ENCODE measurements around the gene UMAD1.

Gene UMAD1

GRCh38 chr7:7769710-7770627 is 129.4 kb downstream of the UMAD1 start:
- no peak for DNase-seq (ENCODE audit: low read depth)
- no peak for TF ChIP-seq CTCF (conservative IDR thresholded peaks at IDR 0.05; ENCODE audit: control insufficient read depth, insufficient read depth, low read depth, low read length)
- no peak overlapping the region for H3K4me3 ChIP-seq (ENCODE audit: control insufficient read depth, low read depth, low read length)

- no peak for DNase-seq (ENCODE audit: low read depth)
- TF ChIP-seq CTCF (conservative IDR thresholded peaks at IDR 0.05; ENCODE audit: control insufficient read depth, insufficient read depth, low read depth, low read length) = no peak
- no peak overlapping the region for H3K4me3 ChIP-seq (ENCODE audit: control insufficient read depth, low read depth, low read length)
These were observed 130.9 kb downstream of the UMAD1 start for GRCh38 chr7:7771452-7771851.

- no peak for TF ChIP-seq CTCF (conservative IDR thresholded peaks at IDR 0.05; ENCODE audit: control insufficient read depth, insufficient read depth, low read depth, low read length)
- no peak overlapping the region for H3K4me3 ChIP-seq (ENCODE audit: control insufficient read depth, low read depth, low read length)
- no peak for DNase-seq (ENCODE audit: low read depth)
These were observed 131.9 kb downstream of the UMAD1 start for GRCh38 chr7:7772397-7772821.

DNA sequence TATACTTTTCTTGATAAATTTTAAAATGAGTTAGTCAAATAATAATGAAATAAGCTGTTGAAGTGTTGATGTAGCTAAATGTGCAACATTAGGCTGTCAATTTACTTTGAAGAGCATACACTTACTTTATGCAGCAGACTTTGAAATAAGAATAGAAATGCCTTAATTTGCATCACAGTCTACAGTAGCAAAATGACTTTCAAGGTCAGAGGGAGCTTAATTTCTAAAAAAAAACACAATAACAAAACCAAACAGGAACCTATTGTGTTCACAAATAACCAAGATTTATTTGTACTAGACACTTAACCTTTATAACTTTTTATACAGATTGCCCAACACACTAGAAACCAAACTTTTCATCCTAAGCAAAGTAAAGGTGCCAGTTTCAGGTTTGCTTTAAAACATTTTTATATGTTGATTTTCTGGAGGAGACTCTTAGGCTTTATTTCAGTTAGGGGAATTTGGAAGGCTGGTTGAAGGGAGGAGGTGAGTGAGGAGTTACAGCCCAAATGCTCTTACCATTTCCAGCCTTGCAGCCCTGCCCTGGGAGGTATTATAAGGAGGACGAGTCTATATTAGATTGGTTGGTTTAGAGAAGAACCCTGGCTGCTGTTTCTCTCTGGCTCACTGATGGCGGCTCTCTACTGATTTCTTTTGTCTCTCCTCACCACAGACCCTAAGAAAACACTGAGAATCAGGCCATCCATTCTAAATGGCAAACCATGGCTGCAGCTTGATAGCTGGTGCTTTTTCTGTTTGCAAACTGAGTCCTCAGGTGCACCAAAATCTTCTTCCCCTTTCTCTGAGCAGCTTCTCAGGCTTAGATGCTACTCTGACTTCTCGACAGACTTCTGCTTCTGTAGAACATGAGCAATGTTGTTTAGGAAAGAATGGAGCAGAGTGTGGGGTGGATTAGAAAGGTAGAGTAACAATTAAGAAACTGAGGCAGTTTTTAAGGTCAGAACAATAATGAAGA is 133.1 kb downstream of the UMAD1 start:
- no peak for DNase-seq (ENCODE audit: low read depth)
- TF ChIP-seq CTCF (conservative IDR thresholded peaks at IDR 0.05; ENCODE audit: control insufficient read depth, insufficient read depth, low read depth, low read length) = no peak
- no peak overlapping the region for H3K4me3 ChIP-seq (ENCODE audit: control insufficient read depth, low read depth, low read length)

DNA sequence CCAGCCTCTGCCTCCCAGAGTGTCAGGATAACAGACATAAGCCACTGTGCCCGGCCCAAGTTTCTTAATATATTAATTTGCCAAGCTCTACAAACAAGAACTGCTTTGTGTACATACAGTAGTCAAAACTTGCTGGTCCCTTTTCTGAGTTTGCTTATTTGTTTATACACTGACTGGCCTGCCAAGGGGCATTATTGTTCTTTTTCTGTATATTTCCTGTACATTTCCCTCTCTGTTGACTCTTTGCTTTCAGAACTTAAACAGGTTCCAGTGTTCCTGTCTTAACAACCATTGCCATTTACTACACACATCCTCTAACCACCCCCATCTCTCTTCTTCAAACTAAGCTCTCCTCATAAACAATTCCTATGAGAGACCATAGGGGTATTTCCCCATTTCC is 139.3 kb downstream of the UMAD1 start:
- no peak for DNase-seq (ENCODE audit: low read depth)
- TF ChIP-seq CTCF (conservative IDR thresholded peaks at IDR 0.05; ENCODE audit: control insufficient read depth, insufficient read depth, low read depth, low read length) = no peak
- H3K4me3 ChIP-seq (ENCODE audit: control insufficient read depth, low read depth, low read length) = no peak overlapping the region

- no peak for DNase-seq (ENCODE audit: low read depth)
- H3K4me3 ChIP-seq (ENCODE audit: control insufficient read depth, low read depth, low read length) = no peak overlapping the region
- no peak for TF ChIP-seq CTCF (conservative IDR thresholded peaks at IDR 0.05; ENCODE audit: control insufficient read depth, insufficient read depth, low read depth, low read length)
These were observed 142.4 kb downstream of the UMAD1 start for GRCh38 chr7:7783001-7783400.

Measured in fibroblast of mammary gland (primary cell).